Endothelial cell (in vitro differentiated cells): Measurements from ENCODE around the gene STIM1. TPM values are rescaled to one million over a fixed set of nuclear protein-coding genes. Genes with fewer than 3 reads are reported as not detected.
"Not testable (repeated sequence)": the region's sequence is repeated elsewhere in the genome, so short reads cannot be mapped to it uniquely, and the experiment has no call there.

Experiments
- DNase-seq: peaks from one replicate; pipeline ENCODE4 v3.0.0; 2021; ENCODE audit warnings: low spot score
- H3K27ac Mint-ChIP-seq: one replicate; pipeline ENCODE4 v1.8.0; 2021; ENCODE audit warnings: mixed read lengths, inconsistent platforms; ENCODE audit not compliant: unreplicated experiment
- H3K27me3 Mint-ChIP-seq: one replicate; pipeline ENCODE4 v1.8.0; 2021; ENCODE audit warnings: mild to moderate bottlenecking, moderate library complexity, mixed read lengths, inconsistent platforms; ENCODE audit not compliant: unreplicated experiment
- H3K36me3 Mint-ChIP-seq: one replicate; pipeline ENCODE4 v1.8.0; 2021; ENCODE audit warnings: mild to moderate bottlenecking, low read depth, mixed read lengths, inconsistent platforms; ENCODE audit not compliant: unreplicated experiment
- H3K4me1 Mint-ChIP-seq: one replicate; pipeline ENCODE4 v1.8.0; 2021; ENCODE audit warnings: mild to moderate bottlenecking, mixed read lengths, inconsistent platforms; ENCODE audit not compliant: unreplicated experiment
- H3K4me3 Mint-ChIP-seq: one replicate; pipeline ENCODE4 v1.8.0; 2021; ENCODE audit warnings: mild to moderate bottlenecking, mixed read lengths, inconsistent platforms; ENCODE audit not compliant: unreplicated experiment
- H3K9me3 Mint-ChIP-seq: one replicate; pipeline ENCODE4 v1.8.0; 2021; ENCODE audit warnings: mixed read lengths, inconsistent platforms; ENCODE audit not compliant: unreplicated experiment
- CTCF ChIP-seq: fragments of 200-600 bp; sonication (generic); IDR thresholded peaks from one replicate; pipeline ENCODE4 v1.5.0; 2021; ENCODE audit warnings: antibody characterized with exemption; ENCODE audit not compliant: unreplicated experiment
- total RNA-seq: library from RNA; stranded (reverse); fragmentation: NEBNext Ultra II Directional; extraction: Animal tissue kit (Norgen Biotek cat#: 25700); gene quantifications from one replicate; pipeline ENCODE4 v1.2.1, GENCODE V29; 2021; ENCODE audit not compliant: unreplicated experiment

Gene STIM1
- total RNA-seq, 1 donor from 2014 or later: 35.9 TPM

DNA sequence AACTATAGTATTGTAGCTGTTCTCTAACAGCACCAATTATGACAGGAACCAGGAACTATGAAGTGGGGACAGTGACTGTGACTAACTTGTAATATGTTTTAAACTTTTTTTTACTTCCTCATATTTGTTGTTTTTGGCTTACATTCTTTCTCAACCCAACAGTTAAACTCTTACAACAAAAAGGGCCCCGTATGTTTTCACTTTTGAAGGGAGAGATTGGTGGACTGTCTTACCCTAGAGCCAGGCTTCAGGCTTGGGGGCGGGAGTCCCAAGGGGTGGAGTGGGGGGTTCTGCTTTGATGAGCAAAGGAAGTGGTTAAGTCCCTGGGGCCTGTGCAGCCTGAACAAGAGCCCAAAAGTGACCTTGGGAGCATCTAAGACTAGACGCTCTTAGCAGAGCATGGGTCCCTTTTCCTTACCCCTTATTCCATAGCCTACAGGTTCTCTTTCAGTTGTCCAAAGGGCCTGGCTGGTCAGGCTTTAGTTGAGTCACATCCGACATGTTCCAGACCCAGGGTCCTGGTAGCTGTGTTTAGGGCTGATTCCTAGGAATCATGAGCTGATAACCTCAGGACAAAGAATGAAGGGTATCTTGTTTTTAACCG lies 38.8 kb downstream of the STIM1 start:
- Mint-ChIP-seq H3K4me3 (no peak overlapping the region), H3K27me3 (no peaks in the 10 kb centered on the region), H3K27ac (no peak overlapping the region), H3K9me3 (no peaks in the 10 kb centered on the region), H3K4me1 (peaks cover 3% of the 10 kb centered on the region), H3K36me3 (no peaks in the 10 kb centered on the region)
- DNase-seq: no peak
- no peak for TF ChIP-seq CTCF

GRCh38 chr11:3896644-3897043 lies 41.2 kb downstream of the STIM1 start:
- no peak for TF ChIP-seq CTCF
- H3K4me3 Mint-ChIP-seq: no peak overlapping the region
- H3K36me3 Mint-ChIP-seq: no peaks in the 10 kb centered on the region
- H3K27me3 Mint-ChIP-seq: no peaks in the 10 kb centered on the region
- H3K4me1 Mint-ChIP-seq: peaks cover 3% of the 10 kb centered on the region
- DNase-seq: no peak
- H3K9me3 Mint-ChIP-seq: no peaks in the 10 kb centered on the region
- H3K27ac Mint-ChIP-seq: no peak overlapping the region

GRCh38 chr11:3900230-3900629 lies 44.8 kb downstream of the STIM1 start:
- H3K4me3 Mint-ChIP-seq, DNase-seq, H3K27me3 Mint-ChIP-seq, H3K27ac Mint-ChIP-seq, H3K9me3 Mint-ChIP-seq, H3K36me3 Mint-ChIP-seq: not testable (repeated sequence)
- H3K4me1 Mint-ChIP-seq: peaks cover 28% of the 10 kb centered on the region

DNA sequence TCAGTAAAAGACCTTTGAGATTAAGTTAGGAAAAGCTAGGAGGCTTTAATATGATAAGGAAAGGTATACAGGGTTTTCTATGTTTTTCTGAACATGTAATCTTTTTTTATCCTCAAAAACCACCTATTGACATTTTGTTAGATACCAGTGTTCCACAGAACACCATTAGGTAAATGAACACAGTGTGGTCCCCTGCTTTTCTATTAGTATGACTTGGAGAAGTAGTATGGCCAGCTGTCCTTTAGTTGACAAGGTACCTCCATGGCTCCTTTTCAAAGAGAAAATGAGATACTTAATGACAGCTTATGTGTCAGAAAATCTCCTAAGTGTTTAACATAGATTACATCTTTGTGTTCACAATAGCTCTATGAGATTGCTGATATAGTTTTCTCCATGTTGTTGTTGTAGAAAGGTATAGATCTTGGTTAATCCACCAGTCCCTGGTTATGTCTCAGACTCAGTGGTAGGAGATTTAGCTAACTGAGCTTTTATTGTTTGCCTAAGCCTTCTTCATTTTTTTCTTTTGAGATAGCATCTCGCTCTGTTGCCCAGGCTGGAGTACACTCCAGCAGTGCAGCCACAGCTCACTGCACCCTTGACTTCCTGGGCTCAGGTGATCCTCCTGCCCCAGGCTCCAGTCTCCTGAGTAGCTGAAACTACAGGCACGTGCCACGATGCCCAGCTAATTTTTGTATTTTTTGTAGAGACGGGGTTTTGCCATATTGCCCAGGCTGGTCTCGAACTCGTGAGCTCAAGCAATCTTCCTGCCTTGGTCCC lies 46.0 kb downstream of the STIM1 start:
- TF ChIP-seq CTCF: no peak
- no peaks in the 10 kb centered on the region for H3K36me3 Mint-ChIP-seq
- H3K9me3 Mint-ChIP-seq: no peaks in the 10 kb centered on the region
- H3K27ac Mint-ChIP-seq: no peak overlapping the region
- peaks cover 3% of the 10 kb centered on the region for H3K27me3 Mint-ChIP-seq
- no peak overlapping the region for H3K4me3 Mint-ChIP-seq
- DNase-seq: no peak
- H3K4me1 Mint-ChIP-seq: peaks cover 33% of the 10 kb centered on the region

- TF ChIP-seq CTCF: no peak
- H3K4me1 Mint-ChIP-seq: peaks cover 35% of the 10 kb centered on the region
- H3K27me3 Mint-ChIP-seq: peaks cover 3% of the 10 kb centered on the region
- H3K4me3 Mint-ChIP-seq: no peak overlapping the region
- H3K9me3 Mint-ChIP-seq: no peaks in the 10 kb centered on the region
- peak overlapping the region; percentile 52 for H3K27ac Mint-ChIP-seq
- DNase-seq: no peak
- no peaks in the 10 kb centered on the region for H3K36me3 Mint-ChIP-seq
Observed at GRCh38 chr11:3902441-3902840, 47.0 kb downstream of the STIM1 start.
